NCI-H187 (cell line): ENCODE measurements around the gene GRAMD4.

ENCODE experiments used
- DNase-seq, 2 experiments: peaks; one replicate each; lab custom pipeline; 2025; lab: John Stamatoyannopoulos, UW

The GRAMD4 gene

DNA sequence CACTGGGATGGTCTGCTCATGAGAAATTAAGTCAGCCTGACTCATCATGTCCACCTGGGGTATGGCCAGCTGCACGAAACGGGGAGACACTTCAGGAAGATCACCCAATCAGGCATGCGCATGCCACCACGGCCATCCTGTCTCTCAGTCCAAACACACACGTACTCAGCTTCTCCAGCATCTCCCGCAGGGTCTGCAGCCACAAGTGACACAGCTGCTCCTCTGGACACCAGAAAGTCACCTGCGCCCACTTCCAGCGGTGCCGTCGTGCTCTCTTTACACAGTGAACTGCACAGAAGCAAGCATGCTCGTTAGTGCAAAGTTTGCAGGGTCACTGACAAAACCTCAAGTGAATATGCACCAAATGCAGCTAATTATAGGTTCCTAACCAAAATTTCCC, 99.7 kb downstream of the GRAMD4 start:
- no peak for DNase-seq

DNA sequence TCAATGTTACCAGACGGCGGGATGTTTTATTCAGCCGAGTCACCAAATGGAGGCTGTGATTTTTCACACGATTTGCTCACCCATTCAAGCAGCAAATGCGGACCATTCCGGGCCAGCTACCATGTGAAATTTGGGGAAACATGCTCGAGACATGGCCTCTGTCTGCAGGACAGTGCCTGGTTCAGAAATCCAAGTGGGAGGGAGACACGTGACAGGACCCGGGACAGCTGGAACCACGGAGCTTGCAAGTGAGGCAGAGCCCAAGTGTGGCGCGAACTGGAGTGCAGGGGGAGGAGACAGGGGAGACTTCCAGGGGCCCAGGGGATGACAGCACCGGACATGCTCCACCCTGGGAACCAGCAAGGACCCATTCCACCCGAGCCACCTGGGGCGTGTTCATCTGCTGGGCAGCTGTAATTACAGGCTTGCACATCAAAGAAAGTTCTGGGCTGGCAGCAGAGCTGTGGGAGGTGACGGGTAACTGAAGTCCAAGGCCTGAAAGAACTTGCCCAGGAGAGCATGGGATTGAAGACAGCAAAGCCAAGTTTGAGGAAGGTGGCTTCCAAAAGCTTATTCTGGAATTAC, 101.4 kb downstream of the GRAMD4 start:
- no peak for DNase-seq

DNA sequence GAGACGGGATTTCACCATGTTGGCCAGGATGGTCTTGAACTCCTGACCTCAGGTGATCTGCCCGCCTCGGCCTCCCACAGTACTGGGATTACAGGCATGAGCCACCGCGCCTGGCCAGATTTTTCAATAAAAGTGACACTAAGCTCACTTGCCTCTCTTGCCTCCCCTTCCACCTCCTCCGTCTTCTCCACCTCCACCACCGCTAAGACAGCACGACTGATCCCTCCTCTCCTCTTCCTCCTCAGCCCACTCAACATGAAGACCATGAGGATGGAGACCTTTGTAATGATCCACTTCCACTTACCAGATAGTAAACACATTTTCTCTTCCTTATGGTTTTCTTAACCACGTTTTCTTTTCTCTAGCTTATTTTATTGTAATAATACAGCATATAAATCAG, 103.7 kb downstream of the GRAMD4 start:
- DNase-seq: no peak

DNA sequence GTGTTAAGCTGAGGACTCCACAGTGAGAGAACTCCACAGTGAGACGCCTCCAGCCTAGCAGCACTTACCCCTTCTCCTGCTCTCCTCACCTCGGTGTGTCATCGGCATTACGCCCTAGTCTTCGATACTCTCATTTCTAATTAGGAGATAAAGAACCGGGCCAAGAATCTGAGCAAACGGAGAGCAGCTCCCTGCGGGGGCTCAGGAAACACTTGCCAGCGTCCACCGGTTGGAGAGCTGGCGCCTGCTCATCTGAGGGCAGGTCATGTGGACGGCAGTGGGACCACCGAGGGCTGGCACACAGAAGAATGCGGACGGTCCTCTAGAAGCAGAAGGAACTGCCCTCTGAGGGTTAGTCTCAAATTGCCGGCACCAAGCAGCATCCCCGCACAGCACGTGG, 104.9 kb downstream of the GRAMD4 start:
- DNase-seq: no peak

DNA sequence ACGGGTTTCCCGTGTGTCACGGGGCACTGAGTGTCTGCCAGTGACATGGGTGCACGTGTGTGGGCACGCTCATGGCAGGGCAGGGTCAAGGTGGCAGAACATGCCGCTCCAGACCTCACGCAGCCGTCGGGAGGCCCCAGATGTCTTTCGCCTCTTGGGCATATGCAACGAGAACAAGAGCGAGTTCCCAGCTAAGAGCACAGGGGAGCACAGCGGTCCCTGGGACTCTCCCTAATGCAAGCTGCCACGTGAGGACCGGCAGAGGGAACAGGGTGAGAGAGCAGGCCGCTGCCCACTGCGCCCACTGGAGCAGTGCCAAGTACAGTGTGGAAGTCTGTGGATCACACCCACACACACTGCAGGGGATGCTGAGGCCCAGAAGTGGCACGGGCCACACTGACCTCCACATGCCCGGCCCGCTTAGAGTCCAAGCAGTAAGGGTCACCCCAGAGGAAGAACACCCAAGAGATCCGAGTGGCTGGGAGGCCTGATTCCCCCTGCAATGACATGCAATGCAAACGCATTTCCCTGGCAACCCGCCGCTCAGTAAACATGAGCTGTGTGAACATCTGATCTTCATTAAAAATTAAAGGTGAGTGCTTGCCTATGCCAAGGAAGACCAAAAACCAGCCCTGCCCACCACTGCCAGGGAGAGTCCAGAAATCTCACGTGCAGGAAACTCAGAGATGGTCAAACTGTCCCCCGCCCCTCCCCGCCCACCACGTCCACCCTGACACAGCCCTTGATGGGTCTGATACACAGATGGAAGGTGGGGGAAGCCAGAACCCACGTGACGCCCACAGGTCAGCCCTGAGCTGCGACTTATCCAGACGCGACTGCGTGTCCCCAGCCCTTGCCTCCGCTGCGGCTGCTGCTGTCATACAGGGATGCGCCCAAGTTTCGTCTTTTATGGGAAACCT, 106.1 kb downstream of the GRAMD4 start:
- no peak for DNase-seq

DNA sequence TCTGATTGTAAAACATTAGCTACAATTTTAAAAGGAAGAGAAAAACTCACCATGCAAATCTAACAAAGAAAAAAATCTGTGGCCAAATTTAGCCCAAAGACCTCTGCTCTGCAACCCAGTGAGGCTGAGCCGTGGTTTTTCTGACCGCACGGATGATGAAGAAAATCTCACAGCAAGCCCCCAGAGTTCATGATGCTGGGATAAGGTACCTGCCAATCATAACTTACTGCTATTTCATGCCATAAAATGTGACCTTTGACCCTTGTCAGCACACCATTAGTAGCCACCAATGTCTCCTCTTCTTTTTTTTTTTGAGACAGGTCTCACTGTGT, 106.8 kb downstream of the GRAMD4 start:
- no peak for DNase-seq

DNA sequence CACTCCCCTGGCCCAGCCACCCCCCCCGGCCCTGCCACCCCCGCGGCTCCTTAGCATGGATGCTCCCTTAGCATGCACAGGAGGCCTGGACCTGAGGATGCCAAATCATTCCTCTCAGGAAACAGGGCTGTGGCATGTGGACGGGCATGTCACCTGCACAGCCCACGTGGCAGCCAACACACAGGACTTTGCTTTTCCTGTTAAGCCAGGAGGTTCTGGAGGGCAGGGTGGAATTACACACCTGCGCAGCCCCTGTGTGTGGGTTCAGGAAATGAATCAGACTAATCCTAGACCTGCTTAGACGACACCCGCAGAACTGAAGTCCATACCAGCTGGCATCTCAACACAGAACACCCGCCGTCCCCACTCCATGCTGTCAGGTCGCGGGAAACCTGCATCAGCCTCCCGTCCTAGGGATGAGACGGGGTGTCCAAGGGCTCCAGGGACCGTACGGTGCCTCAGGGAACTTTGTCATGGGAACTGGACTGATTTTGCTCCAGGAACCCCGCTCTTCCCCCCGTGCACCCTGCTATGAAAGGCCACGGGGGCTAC, 107.7 kb downstream of the GRAMD4 start:
- DNase-seq: no peak

DNA sequence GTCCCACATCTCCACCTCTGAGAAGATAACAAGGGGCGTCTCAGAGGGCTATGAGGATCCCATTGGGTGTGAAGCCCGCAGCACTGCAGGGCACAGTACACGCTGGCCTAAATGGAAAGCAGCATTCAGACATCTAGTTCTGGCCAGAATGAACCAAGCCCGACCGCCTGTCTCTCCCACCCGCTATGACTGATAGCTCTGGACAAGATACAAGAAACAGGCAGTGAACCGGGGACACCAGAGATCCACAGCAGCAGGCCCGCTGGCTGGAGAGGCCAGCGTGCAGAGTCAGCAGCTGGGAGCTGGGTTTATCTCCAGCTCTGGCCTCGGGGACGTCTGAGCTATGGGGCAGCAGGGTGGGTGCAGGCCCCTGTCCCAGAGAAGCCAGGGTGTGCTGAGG, 108.3 kb downstream of the GRAMD4 start:
- no peak for DNase-seq
